Gastrocnemius medialis (tissue), 4 donors: ENCODE results near the gene NUDT1. TPM values are rescaled to one million over a fixed set of nuclear protein-coding genes. Genes with fewer than 3 reads are reported as not detected.

Experiments
- ATAC-seq, 2 donors: fragments of 150-250 bp; one replicate each; pipeline ENCODE4 v1.9.1; 2016
- DNase-seq, 2 donors: peaks; one replicate each; pipeline ENCODE4 v3.0.0-alpha.2; 2019
- H3K27ac ChIP-seq, 4 donors: fragments of 200-600 bp; sonication (generic); 1 replicate in 1 of 4; 2 replicates in 3 of 4; pipeline ENCODE4 v1.5.1; 2016 to 2018; ENCODE audit warnings: mild to moderate bottlenecking in 2 of 4, moderate library complexity in 1 of 4
- H3K27me3 ChIP-seq, 3 donors: fragments of 200-600 bp; sonication (generic) in 2 of 3; 1 replicate in 1 of 3; 2 replicates in 2 of 3; pipeline versions ENCODE4 v1.5.1 to v1.6.0; 2016 to 2019; ENCODE audit warnings: mild to moderate bottlenecking in 1 of 3, moderate library complexity in 1 of 3
- H3K36me3 ChIP-seq, 2 donors: fragments of 200-600 bp; sonication (generic) in 1 of 2; one replicate each; pipeline ENCODE4 v1.5.1; 2017 to 2018
- H3K4me1 ChIP-seq, 2 donors: fragments of 200-600 bp; sonication (generic) in 1 of 2; one replicate each; pipeline ENCODE4 v1.5.1; 2016 to 2017; ENCODE audit warnings: mild to moderate bottlenecking in 2 of 2
- H3K4me3 ChIP-seq, 4 donors: fragments of 200-600 bp; sonication (generic) in 3 of 4; 1 replicate in 1 of 4; 2 replicates in 3 of 4; pipeline ENCODE4 v1.5.1; 2016 to 2019; ENCODE audit warnings: mild to moderate bottlenecking in 2 of 4
- H3K9me3 ChIP-seq, 3 donors: fragments of 200-600 bp; sonication (generic) in 2 of 3; 1 replicate in 1 of 3; 2 replicates in 2 of 3; pipeline ENCODE4 v1.5.1; 2016 to 2019
- POLR2A ChIP-seq, 2 donors: fragments of 450-650 bp; IDR thresholded peaks; one replicate each; pipeline ENCODE4 v1.6.1; 2017; ENCODE audit warnings: antibody characterized with exemption in 2 of 2, mild to moderate bottlenecking in 2 of 2, moderate library complexity in 2 of 2
- in situ Hi-C, 4 donors: fragments of 200-750 bp; cut with MboI; loops; one replicate each; pipeline versions ENCODE4 v1.15.0 to v1.8.0; 2017; ENCODE audit warnings: low sequenced_read_pairs in 4 of 4
- intact Hi-C: fragments of 100-400 bp; cut with DNase I; formaldehyde crosslinking; loops from one replicate; pipeline ENCODE4 v1.15.1; 2023; ENCODE audit warnings: low total_unique reads
- total RNA-seq, 4 donors: library from RNA; depleted of rRNA; stranded (reverse); fragments of >200 nt; gene quantifications; one replicate each; pipeline versions ENCODE4 v1.1.0 to v1.2.3, GENCODE V29; 2016
- TF ChIP-seq, protein P1 (sequence below), 5 experiments: fragments of 450-650 bp in 3 of 5; fragments of 200-600 bp in 2 of 5; sonication (generic) in 2 of 5; IDR thresholded peaks in 4 of 5; conservative IDR thresholded peaks in 1 of 5; 1 replicate in 4 of 5; 2 replicates in 1 of 5; pipeline ENCODE4 v1.5.1; 2016 to 2019; ENCODE audit warnings: antibody characterized with exemption in 5 of 5, mild to moderate bottlenecking in 3 of 5, moderate library complexity in 3 of 5

NUDT1 gene
- total RNA-seq, 4 donors from 2014 or later = 14.7 to 22.5 (median 18.1) TPM

DNA sequence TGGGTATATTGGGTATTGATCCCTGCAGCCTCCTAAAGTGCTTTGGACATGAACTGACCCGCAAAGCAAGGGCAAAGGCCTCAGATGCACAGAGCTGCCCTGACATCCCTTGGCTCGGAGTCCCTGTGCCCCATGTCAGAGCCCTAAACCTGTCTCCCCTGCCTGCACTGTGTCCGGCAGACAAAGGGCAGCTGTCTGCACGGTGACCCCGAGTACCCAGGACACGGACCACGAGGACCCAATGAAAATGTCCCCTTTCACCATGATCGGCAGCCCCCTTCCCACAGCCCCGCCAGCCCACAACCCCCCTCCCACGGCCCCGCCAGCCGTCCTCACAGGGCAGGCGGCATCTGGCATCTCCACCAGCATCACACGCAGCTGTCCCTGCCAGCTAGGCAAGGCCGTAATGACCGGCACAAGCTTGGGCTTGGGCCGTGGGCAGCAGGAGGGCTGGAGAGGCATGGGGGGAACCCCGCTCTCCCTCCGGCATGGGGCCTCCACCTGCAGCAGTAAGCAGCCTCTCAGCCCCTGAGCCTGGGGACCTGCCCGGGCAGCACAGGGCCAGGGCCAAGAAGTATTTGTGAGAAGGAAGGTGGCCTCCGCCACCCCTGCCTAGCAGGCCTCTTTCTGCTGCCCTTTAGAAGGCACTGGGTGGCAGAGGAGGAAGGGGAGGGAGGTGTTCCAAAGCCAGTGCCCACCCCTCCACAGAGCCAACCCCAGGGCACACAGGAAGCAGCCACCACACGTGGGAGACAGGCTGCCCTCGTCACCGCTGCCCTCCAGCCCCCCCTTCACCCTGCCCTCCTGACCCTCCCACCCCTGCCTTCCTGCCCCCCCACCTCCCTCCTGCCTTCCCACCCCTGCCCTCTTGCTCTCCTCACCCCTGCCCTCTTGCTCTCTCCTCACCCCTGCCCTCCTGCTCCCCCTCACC, 10.1 kb downstream of the NUDT1 start:
- in situ Hi-C loops = no loop called here

DNA sequence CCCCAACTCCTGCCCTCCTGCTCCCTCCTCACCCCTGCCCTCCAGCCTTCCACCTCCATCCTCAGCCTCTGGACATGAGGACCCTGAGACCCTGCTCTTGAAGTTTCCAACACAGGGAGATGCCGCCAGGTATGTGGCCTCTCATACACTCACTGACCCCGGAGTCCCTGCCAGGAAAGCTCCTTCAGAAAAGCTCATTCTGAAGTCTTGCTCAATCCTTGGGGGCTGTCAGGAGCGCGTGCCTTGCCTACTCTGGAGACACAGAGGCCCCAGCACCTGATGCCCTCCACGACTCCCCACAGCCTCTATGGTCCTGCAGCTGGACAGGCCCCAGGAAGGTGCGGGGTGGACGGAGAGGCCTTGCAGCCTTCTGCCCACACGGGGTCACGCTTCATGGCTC, 11.0 kb downstream of the NUDT1 start:
- no peak overlapping the region for H3K27ac ChIP-seq
- in situ Hi-C loops = no loop called here
- H3K36me3 ChIP-seq = peaks cover 0 to 9% of the 10 kb centered on the region in 2 donors
- TF ChIP-seq, protein P1, sequence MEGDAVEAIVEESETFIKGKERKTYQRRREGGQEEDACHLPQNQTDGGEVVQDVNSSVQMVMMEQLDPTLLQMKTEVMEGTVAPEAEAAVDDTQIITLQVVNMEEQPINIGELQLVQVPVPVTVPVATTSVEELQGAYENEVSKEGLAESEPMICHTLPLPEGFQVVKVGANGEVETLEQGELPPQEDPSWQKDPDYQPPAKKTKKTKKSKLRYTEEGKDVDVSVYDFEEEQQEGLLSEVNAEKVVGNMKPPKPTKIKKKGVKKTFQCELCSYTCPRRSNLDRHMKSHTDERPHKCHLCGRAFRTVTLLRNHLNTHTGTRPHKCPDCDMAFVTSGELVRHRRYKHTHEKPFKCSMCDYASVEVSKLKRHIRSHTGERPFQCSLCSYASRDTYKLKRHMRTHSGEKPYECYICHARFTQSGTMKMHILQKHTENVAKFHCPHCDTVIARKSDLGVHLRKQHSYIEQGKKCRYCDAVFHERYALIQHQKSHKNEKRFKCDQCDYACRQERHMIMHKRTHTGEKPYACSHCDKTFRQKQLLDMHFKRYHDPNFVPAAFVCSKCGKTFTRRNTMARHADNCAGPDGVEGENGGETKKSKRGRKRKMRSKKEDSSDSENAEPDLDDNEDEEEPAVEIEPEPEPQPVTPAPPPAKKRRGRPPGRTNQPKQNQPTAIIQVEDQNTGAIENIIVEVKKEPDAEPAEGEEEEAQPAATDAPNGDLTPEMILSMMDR (IDR thresholded peaks at IDR 0.05 in 4 of 5, conservative IDR thresholded peaks at IDR 0.05 in 1 of 5) = no peak
- no peak for TF ChIP-seq POLR2A (IDR thresholded peaks at IDR 0.05)
- no peaks in the 10 kb centered on the region for H3K9me3 ChIP-seq
- DNase-seq (no peak), ATAC-seq (no peak)
- no peaks in the 10 kb centered on the region for H3K4me1 ChIP-seq
- no peak overlapping the region for H3K4me3 ChIP-seq
- H3K27me3 ChIP-seq = no peaks in the 10 kb centered on the region
- intact Hi-C loops = no loop called here

More for the DNA sequence above, 10.1 kb downstream of the NUDT1 start:
- Histone ChIP-seq H3K4me1 (no peaks in the 10 kb centered on the region), H3K36me3 (peaks cover 0 to 6% of the 10 kb centered on the region in 2 donors), H3K9me3 (no peaks in the 10 kb centered on the region), H3K4me3 (no peak overlapping the region), H3K27ac (no peak overlapping the region), H3K27me3 (no peaks in the 10 kb centered on the region)
- intact Hi-C loops = no loop called here
- ATAC-seq = no peak
- no peak for DNase-seq
- TF ChIP-seq, protein P1 (IDR thresholded peaks at IDR 0.05 in 4 of 5, conservative IDR thresholded peaks at IDR 0.05 in 1 of 5) = no peak
- TF ChIP-seq POLR2A (IDR thresholded peaks at IDR 0.05) = no peak

DNA sequence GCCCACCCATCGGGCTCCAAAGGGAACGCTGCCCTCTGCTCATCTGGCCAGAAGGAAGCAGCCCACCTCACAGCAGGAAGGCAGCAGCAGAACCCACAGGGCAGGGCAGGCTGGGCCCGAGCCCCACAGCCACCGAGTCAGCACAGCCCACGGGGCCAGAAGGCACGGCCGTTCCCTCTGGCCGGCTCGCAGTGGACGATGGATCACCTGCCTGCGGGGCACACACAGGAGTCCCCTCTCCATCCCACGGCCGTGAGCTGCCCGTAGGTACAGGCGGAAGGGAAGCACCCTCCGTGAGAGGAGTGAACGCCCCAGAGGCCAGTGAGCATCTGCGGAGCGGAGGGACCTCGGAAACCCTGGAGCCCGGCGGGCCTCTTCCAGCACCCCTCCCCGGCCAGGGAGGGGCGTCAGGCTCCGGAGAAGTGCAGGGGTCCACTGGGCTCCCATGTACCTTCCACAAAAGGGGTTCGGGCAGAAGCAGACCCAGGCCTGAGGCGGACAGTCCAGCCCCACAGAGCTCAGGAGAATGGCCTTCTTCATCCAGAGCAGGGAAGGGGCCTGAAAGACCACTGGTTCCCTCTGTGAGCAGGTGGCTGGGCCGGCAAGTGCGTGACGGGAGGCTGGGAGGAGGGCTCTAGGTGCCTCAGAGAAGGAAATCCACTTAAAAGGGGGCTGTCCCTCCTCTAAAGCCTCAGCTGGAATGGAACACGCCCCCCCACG, 11.7 kb downstream of the NUDT1 start:
- no peak for TF ChIP-seq POLR2A (IDR thresholded peaks at IDR 0.05)
- TF ChIP-seq, protein P1 (IDR thresholded peaks at IDR 0.05 in 4 of 5, conservative IDR thresholded peaks at IDR 0.05 in 1 of 5) = no peak
- H3K36me3 ChIP-seq = peaks cover 0 to 9% of the 10 kb centered on the region in 2 donors
- H3K4me1 ChIP-seq = no peaks in the 10 kb centered on the region
- no peak overlapping the region for H3K4me3 ChIP-seq
- no peak for ATAC-seq
- in situ Hi-C loops = no loop called here
- no peak for DNase-seq
- H3K27ac ChIP-seq = no peak overlapping the region
- no peaks in the 10 kb centered on the region for H3K27me3 ChIP-seq
- intact Hi-C loops = no loop called here
- no peaks in the 10 kb centered on the region for H3K9me3 ChIP-seq

DNA sequence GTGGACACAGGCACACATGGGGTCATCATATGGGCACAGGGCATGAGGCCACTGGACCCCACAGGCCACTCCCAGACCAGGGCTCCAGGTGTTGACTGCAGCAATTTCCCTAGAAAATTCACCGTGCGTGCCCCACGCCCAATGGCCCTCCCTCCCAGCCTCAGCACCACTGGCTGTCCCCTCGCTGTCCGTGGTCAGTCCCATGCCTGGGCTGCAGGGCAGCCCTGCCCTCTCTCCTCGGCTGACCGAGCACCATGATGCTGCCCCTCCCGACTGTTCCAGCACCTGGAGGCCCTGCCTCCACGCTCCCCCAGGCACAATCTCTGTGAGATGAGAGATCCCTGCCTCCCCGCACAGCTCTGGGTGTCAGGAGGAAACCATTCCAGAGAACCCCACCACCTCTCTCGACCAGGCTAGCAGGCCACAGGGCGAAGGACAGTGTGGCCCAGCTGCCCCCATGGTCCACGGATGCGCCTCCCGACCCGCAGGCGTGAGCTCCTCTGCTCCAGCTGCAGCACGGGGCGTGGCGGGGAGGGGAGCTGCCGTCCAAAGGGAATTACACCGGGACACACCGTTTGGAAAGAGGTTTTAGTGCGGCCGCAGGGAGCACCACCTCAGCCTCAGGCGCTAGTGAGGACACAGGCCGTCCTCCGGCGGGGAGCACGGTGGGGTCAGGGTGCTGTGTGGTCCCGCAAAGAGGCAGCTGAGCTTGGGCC, 12.6 kb downstream of the NUDT1 start:
- Histone ChIP-seq H3K4me1 (no peaks in the 10 kb centered on the region), H3K4me3 (no peak overlapping the region), H3K27ac (no peak overlapping the region), H3K36me3 (peaks cover 0 to 9% of the 10 kb centered on the region in 2 donors), H3K9me3 (no peaks in the 10 kb centered on the region), H3K27me3 (no peaks in the 10 kb centered on the region)
- DNase-seq (no peak), ATAC-seq (no peak)
- intact Hi-C loops (no loop called here), in situ Hi-C loops (no loop called here)
- no peak for TF ChIP-seq POLR2A (IDR thresholded peaks at IDR 0.05)
- TF ChIP-seq, protein P1 (IDR thresholded peaks at IDR 0.05 in 4 of 5, conservative IDR thresholded peaks at IDR 0.05 in 1 of 5) = no peak
